Putamen (tissue), 1 donor: ENCODE measurements around the gene DIDO1.

ENCODE experiments used
- DNase-seq: peaks from one replicate; pipeline ENCODE4 v3.0.0-alpha.2; 2016; ENCODE audit warnings: low spot score

Gene DIDO1

GRCh38 chr20:62894261-62894660, 32.0 kb downstream of the DIDO1 start:
- DNase-seq: no peak

DNA sequence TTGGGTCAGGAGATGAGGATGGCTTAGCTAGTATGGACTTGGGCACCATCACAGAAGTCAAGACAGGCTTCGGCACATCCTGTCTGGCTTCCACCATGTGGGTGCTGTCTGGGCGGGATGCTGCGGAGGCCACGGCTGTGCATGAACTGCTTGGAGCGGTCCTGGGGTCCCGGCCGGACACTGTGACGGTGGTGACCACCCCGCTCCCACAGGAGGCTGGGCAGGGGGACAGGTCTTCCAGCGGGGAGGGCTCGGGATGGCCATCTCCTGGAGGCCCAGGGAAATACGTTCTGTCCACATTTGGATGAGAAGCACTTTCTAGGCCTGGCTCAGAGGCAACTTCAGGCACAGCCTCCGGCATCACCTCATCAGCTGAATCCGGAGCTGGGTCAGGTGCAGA, 32.6 kb downstream of the DIDO1 start:
- no peak for DNase-seq

- no peak for DNase-seq
Measured at GRCh38 chr20:62892348-62893304, 33.7 kb downstream of the DIDO1 start.

GRCh38 chr20:62891111-62891510, 35.2 kb downstream of the DIDO1 start:
- no peak for DNase-seq

DNA sequence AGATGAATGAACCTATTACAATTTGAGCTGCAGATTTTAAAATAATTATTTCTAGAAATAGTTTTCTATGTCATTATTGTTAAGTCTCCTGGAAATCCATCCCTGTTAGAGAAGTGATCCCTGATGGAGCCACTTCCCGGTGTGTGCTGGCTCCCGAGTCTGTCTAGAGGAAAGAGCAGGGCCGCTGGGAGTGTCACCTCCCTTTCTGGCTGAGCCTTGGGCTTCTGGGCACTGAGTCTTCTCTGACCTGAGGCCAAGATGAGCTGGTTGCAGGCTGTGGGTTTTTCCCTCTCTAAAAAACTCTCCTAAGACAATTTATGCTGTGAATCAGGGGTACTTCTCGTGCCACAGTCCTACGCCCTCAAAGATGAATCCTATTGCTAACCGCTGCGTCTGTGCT, 35.9 kb downstream of the DIDO1 start:
- no peak for DNase-seq

DNA sequence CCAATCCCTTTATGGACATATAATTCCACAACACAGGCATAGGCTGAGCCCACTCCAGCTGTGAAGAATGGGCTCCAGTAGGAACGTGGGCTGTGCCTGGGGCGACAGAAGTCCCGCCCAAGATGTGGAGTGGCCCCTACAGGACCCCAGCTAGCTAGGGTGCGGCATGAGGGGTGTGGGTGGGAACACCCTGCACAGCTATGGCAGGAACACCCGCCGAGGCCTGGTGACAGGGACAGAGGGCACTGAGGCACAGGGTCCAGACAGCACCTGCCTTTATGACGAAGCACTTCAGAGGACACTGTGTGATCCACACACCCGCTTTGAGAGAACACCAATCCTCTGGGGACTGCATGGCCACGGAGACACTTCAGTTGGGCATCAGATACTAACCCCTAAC, 36.4 kb downstream of the DIDO1 start:
- no peak for DNase-seq

DNA sequence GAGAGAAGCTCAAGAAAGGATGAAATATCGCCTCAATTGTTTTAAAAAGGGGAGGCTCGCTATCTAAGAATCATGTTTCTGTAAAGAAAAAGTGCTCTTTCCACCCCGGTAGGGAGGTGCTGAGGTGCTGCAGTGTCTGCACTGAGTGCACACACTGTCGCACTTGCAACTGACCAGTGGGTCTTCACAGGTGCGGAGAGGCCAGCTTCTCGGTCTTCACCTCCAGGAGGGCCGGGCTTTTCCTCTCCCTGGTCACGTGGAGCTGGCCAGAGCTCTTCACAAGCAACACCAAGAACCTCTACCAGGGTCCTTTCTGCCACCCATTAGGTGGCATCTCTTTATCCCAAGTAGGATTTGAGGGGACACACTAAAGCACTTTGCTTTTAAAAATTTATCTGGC, 36.9 kb downstream of the DIDO1 start:
- no peak for DNase-seq

- no peak for DNase-seq
Measured at GRCh38 chr20:62888910-62889309, 37.4 kb downstream of the DIDO1 start.

DNA sequence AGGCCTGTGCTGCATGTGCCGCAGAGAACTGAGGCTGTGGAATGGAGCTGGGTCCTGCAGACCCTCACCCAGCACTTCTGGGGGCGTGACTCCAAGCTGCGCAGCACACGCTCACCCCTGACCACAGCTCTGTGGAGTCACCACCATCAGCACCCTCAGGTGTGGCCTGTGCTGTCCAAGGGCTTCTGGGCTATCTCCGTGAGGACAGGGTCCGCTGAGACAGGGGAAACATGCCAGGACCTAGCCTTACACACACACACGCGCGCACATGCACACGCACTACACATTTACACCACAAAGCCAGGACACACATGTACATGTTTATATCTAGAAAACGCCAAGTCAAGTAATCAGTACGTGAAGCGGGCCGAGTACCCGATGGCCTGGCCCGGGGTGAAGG, 37.9 kb downstream of the DIDO1 start:
- DNase-seq: no peak

DNA sequence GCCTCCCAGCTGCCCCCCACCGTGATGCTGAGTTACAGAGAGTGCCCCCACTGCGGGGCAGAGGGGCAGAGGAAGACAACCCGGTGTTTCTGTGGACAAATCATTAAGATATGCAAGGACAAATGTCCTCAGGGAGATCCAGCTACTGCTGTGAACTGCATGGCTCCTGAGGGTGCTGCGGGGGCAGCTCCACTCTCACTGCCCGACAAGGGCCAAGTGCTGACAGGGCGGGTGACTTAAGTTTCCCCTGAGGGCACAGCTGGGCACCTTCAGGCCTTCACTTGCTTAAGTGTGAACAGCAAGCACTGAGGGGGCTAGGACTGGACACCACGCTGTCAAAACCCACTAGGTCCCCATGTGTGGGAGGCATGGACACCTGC, 38.5 kb downstream of the DIDO1 start:
- no peak for DNase-seq

GRCh38 chr20:62887152-62887859, 39.0 kb downstream of the DIDO1 start:
- DNase-seq: no peak

DNA sequence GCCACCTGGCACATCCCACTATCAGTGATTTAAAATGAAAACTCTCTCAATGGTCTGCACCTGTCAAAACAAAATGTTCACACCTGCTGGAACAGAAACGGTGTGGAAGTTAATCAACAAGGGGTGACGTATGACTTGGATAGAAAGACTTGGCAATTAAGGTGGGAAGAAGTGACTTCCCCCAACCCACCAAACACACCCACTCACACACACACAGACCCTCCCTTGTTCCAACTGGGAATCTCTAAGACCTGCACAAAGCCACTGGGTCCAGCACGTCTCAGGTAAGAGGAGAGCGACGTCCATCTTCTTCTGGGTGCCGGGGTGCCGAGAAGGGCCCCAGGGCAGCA, 39.6 kb downstream of the DIDO1 start:
- DNase-seq: no peak

- no peak for DNase-seq
Measured at GRCh38 chr20:62885896-62886708, 40.2 kb downstream of the DIDO1 start.

DNA sequence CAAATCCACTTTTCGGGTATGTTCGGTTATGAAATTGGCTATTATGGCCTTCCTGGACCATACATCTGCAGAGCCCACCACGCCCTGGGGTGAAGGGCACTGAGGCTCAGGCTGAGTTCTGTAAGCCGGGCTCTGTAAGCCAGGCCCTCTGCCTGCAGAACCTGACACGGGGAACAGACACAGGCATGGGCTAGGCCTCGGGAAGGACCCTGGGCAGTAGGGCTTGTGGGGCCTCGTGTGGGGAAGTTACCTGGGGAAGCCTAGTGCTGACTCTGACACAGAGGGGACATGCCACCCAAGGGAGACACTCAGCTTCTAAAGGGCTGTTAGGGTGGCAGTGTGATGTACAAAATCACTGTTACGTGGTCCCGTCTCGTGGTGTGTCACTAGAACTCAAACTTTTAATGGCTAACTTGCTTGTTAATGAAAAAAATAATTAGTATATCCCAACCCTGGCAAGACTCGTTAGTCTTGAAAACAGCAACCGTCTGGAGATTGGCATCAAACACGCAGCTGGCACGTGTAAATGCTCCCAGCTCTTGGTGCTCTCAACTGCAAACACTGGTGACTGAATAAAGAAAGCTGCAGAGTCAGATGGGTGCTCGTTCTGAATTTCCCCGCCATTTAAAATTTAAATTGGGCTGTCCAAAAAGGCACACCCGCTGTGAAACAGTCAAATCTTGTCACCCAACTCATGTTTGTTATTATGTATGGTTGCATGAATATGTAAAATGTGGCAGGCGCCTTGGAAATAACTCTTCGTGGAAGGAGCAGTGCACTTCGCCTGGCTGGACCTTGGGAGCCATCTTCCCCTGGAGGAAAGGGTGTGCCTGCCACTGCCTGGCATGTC, 41.0 kb downstream of the DIDO1 start:
- DNase-seq: no peak

DNA sequence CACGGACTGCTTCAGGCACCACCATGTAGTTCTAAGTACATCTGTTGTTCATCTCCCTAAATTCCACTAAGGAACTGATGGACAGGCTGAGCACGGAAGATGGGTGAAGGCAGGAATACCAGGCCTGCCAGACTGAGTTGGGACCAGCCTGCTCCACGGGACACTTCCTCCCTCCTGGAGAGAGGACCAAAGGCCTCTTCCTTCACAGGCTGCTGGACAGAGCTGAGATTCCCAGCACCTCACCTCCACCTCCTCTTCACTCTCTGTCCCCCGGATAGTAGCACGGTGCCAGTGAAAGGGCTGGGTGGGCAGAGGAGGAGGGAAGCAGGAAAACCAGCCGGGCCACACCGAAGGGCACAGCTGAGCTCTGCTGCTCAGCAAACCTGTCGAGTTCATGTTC, 41.7 kb downstream of the DIDO1 start:
- DNase-seq: no peak

- no peak for DNase-seq
Measured at GRCh38 chr20:62882426-62882825, 43.9 kb downstream of the DIDO1 start.

GRCh38 chr20:62881662-62882395, 44.5 kb downstream of the DIDO1 start:
- DNase-seq: no peak

DNA sequence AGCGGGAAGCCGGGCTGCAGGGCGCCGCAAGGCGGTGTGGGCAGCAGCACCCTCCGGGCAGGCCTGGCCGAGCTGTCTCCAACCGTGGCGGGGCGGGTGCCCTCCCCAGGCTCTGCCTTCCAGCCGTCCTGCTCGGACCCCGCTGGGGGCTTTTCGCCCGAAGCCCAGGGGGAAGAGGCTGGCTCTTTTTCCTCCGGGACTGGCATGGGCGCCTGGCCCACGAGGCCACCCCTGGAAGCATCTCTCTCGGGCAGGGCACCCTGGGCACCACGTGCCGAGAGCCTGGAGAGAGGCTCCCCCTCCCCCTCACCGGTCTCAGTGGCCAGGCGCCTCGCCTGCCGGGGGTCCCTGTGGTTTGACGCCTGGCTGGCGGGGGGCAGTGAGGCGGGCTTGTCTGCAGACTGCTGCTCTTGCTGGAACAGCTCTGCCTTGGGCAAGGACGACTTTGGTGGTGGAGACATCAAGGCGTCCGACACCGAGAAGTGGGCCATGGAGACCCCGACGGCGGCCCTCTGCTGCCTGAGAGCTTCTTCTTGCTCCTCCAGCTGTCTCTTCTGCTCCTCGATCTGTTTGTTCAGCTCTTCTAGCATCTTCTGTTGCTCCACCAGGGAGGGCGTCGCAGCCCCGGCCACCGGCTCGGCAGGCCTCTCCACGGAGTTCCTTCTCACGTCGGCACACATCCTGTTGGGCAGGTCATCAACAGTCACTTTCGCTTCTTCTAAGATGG, 45.2 kb downstream of the DIDO1 start:
- no peak for DNase-seq

DNA sequence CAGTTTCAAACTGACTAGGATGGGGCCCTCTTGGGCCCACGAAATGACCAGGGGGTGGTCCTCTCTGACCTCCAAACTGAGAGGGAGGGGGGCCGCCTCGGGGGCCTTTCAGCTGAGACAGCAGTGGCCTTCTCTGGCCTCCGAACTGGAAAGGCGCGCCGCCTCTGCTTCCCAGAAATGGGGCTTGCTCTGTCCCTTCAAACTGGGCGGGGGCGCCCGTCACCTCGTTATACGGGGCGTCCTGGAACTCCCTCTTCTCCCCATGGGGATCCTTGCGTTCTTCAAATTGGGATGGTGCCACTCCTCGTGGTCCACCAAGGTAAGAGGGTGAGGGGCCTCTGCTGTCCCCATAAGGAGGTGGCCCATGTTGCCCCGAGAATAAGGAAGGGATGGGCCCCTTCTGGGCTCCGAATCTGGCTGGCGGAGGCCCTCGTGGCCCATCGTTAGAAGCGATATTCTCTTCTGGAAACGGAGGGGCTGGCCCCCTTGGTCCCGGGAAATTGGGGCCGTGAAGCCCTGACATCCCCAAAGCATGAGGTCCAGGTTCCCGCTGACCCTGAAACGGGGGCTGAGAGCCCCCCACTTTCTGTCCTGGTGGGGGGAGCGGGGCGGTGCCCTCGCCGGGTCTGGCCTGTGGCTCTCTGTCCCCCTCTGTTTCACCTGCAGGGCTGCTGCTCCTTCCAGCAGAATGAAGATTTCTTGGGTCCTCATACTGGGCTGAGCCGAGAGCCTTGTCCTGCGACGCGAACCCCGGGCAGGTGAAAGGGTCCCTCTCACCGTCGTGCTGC, 46.0 kb downstream of the DIDO1 start:
- DNase-seq: no peak
